GM12878 (cell line): Measurements from ENCODE around the gene THADA. TPM values are rescaled to one million over a fixed set of nuclear protein-coding genes. Genes with fewer than 3 reads are reported as not detected.
A peak's percentile ranks its signal among the peaks of the same experiment; 100 is the strongest.

Source experiments
- ATAC-seq: fragments of 200-7000 bp; cut with Tn5 transposase; 3 replicates; pipeline ENCODE4 v1.9.1; 2020; ENCODE audit warnings: mild to moderate bottlenecking, moderate library complexity
- BruUV-seq: library from RNA; stranded (reverse); fragments of 400-500 nt; replicated peaks from 2 replicates; lab custom pipeline; 2021; lab: Mats Ljungman, UMichigan
- CTCF ChIA-PET: fragments of 300-600 bp; sonication (Branson Sonifier 250); formaldehyde crosslinking; extraction: SDS; loops from one replicate; lab custom pipeline; 2021; ENCODE audit warnings: inconsistent platforms; lab: Yijun Ruan, JAX
- POLR2A ChIA-PET: fragments of 350-600 bp; formaldehyde crosslinking; extraction: SDS; loops from one replicate; lab custom pipeline; 2021; ENCODE audit warnings: inconsistent platforms; lab: Charles Lee
- RAD21 ChIA-PET: fragments of 300-600 bp; sonication (Branson Sonifier 250); formaldehyde crosslinking; loops from one replicate; lab custom pipeline; 2023; ENCODE audit warnings: antibody characterized with exemption; ENCODE audit not compliant: unreplicated experiment; lab: Charles Lee
- SMC1A ChIA-PET: fragments of 300-600 bp; sonication (Branson Sonifier 250); formaldehyde crosslinking; loops from one replicate; lab custom pipeline; 2023; ENCODE audit not compliant: unreplicated experiment, uncharacterized antibody; lab: Charles Lee
- DNase-seq: peaks from one replicate; pipeline ENCODE4 v3.0.0-alpha.2; 2011; ENCODE audit warnings: low read depth, low spot score
- FAIRE-seq: peaks from 3 replicates; lab custom pipeline; 2011; peaks lifted over from hg19 to GRCh38; lab: Jason Lieb, UNC
- H2AFZ ChIP-seq: 2 replicates; pipeline ENCODE4 v1.6.0; 2011; ENCODE audit warnings: low read depth, low read length, control low read depth; ENCODE audit not compliant: control insufficient read depth
- H3K27ac ChIP-seq: 2 replicates; pipeline ENCODE4 v1.5.1; 2011; ENCODE audit warnings: control low read depth; ENCODE audit not compliant: control insufficient read depth, insufficient read depth
- H3K27me3 ChIP-seq, 2 experiments: replicated peaks in 1 of 2; 2 replicates each; pipeline versions ENCODE4 v1.6.0 to v1.6.1; 2011; ENCODE audit warnings: low read length in 1 of 2; ENCODE audit not compliant: control insufficient read depth in 2 of 2, insufficient read depth in 2 of 2
- H3K36me3 ChIP-seq, 2 experiments: 2 replicates each; pipeline ENCODE4 v1.5.1; 2011; ENCODE audit warnings: low read length in 1 of 2; ENCODE audit not compliant: control insufficient read depth in 2 of 2, insufficient read depth in 2 of 2
- H3K4me1 ChIP-seq: 2 replicates; pipeline ENCODE4 v1.6.1; 2011; ENCODE audit warnings: mild to moderate bottlenecking, low read length, moderate library complexity, mixed read lengths; ENCODE audit not compliant: control insufficient read depth, insufficient read depth
- H3K4me2 ChIP-seq: 2 replicates; pipeline ENCODE4 v1.6.0; 2011; ENCODE audit warnings: control low read depth; ENCODE audit not compliant: control insufficient read depth, insufficient read depth
- H3K4me3 ChIP-seq: fragments of 200-600 bp; sonication (generic); 2 replicates; pipeline ENCODE4 v1.5.1; 2016
- H3K79me2 ChIP-seq: 2 replicates; pipeline ENCODE4 v1.6.0; 2011; ENCODE audit warnings: low read length; ENCODE audit not compliant: control insufficient read depth, insufficient read depth
- H3K9ac ChIP-seq: 2 replicates; pipeline ENCODE4 v1.8.0; 2011; ENCODE audit warnings: low read length, control low read depth, mixed read lengths; ENCODE audit not compliant: control insufficient read depth, insufficient read depth
- H3K9me3 ChIP-seq: replicated peaks from 3 replicates; pipeline ENCODE4 v1.5.1; 2011; ENCODE audit warnings: mild to moderate bottlenecking, low read length; ENCODE audit not compliant: control insufficient read depth, insufficient read depth
- H4K20me1 ChIP-seq: 2 replicates; pipeline ENCODE4 v1.6.0; 2011; ENCODE audit not compliant: control insufficient read depth, insufficient read depth
- GATAD2B ChIP-seq: fragments of 450-650 bp; conservative IDR thresholded peaks from 2 replicates; pipeline ENCODE4 v1.6.1; 2017; ENCODE audit warnings: low read depth, mild to moderate bottlenecking, moderate library complexity
- MLLT1 ChIP-seq: fragments of 450-650 bp; IDR thresholded peaks from 2 replicates; pipeline ENCODE4 v1.6.1; 2016; ENCODE audit warnings: mild to moderate bottlenecking
- MXI1 ChIP-seq: fragments of 150-350 bp; IDR thresholded peaks from 2 replicates; pipeline ENCODE4 v1.6.1; 2011; ENCODE audit warnings: low read depth, mild to moderate bottlenecking, inconsistent platforms, low read length, improper control_type of control experiment
- SIN3A ChIP-seq: IDR thresholded peaks from 2 replicates; pipeline ENCODE4 v1.6.1; 2012; ENCODE audit warnings: low read depth, low read length, improper control_type of control experiment
- ZNF687 ChIP-seq: fragments of 450-650 bp; IDR thresholded peaks from 2 replicates; pipeline ENCODE4 v1.6.1; 2017; ENCODE audit warnings: mild to moderate bottlenecking, moderate library complexity
- in situ Hi-C: fragments of 300-500 bp; cut with MboI; formaldehyde crosslinking; loops from 9 replicates; pipeline ENCODE4 v1.14.3; 2018; ENCODE audit warnings: mixed read lengths
- intact Hi-C: fragments of 100-400 bp; cut with micrococcal nuclease; formaldehyde crosslinking; loops from one replicate; pipeline ENCODE4 v1.14.2; 2022; ENCODE audit not compliant: unreplicated experiment
- polyA plus RNA-seq, 11 experiments: library from polyadenylated mRNA; depleted of rRNA in 4 of 11; unstranded in 6 of 11; stranded (reverse) in 5 of 11; fragments of >200 nt; fragmentation: Nextera tagmentation in 4 of 11; fragmentation: Illumina TruSeq in 1 of 11; extraction: Ambion mirVana in 4 of 11; extraction: Trizol in 1 of 11; gene quantifications; 1 replicate in 1 of 11; 2 replicates in 10 of 11; pipeline versions ENCODE4 v1.2.1 to v1.2.3, GENCODE V29; 2011 to 2016; ENCODE audit warnings: inconsistent platforms in 2 of 11, missing spikeins in 2 of 11, low read depth in 1 of 11
- total RNA-seq, 4 experiments: library from RNA; depleted of rRNA in 3 of 4; stranded (reverse); fragments of >200 nt in 3 of 4; fragmentation: Illumina TruSeq in 1 of 4; extraction: Trizol in 1 of 4; gene quantifications; 2 replicates each; pipeline versions ENCODE4 v1.2.1 to v1.2.3, GENCODE V29; 2013 to 2021

Gene THADA
- total and polyA plus RNA-seq, 10 of the 15 experiments (the other 5 are each of a cell fraction or from before 2014, with no cell fraction given), result 14.6 to 33.2 (median 23.2) TPM

GRCh38 chr2:43423941-43424261 is 171.9 kb downstream of the THADA start:
- H3K4me2 ChIP-seq, result peak overlapping the region; percentile 83
- peak overlapping the region; percentile 94 for H3K27ac ChIP-seq
- no peaks in the 10 kb centered on the region for H4K20me1 ChIP-seq
- ChIA-PET SMC1A (interaction anchor here (0.6 to 5.9 kb wide), 32 partner anchors 9 to 249 kb away, joined by 3 to 378 read pairs (median 4); partner anchors contain the start of gene ZFP36L2), CTCF (interaction anchor here (0.8 to 5.9 kb wide), 11 partner anchors 8 to 292 kb away, joined by 3 to 112 read pairs (median 4); no protein-coding TSS in a partner anchor), POLR2A (interaction anchor here (0.6 to 6.4 kb wide), 8 partner anchors 8 to 276 kb away, joined by 3 to 185 read pairs (median 7); no protein-coding TSS in a partner anchor), RAD21 (interaction anchor here (0.8 to 7.1 kb wide), 18 partner anchors 10 to 249 kb away, joined by 3 to 360 read pairs (median 6); partner anchors contain the start of gene ZFP36L2)
- intact Hi-C loops (loop anchor here (2.0 kb wide), 1 partner anchor 37 kb away; no protein-coding TSS in a partner anchor), in situ Hi-C loops (no loop called here)
- TF ChIP-seq MXI1, result no peak
- TF ChIP-seq GATAD2B, result 0 out of 2 replicates have a peak, but pooled peaks have one; percentile 5
- TF ChIP-seq SIN3A, result 0 out of 2 replicates have a peak, but pooled peaks have one; percentile 54
- TF ChIP-seq ZNF687, result 0 out of 2 replicates have a peak, but pooled peaks have one; percentile 0
- no peak for TF ChIP-seq MLLT1
- no peaks in the 10 kb centered on the region; a peak in 1 of 4 replicates for H3K36me3 ChIP-seq
- no peak for FAIRE-seq
- no peaks in the 10 kb centered on the region for H3K79me2 ChIP-seq
- H3K27me3 ChIP-seq, result no peaks in the 10 kb centered on the region
- H3K4me1 ChIP-seq, result peaks cover 54% of the 10 kb centered on the region
- DNase-seq, result no peak
- peak overlapping the region; percentile 57 for H3K9ac ChIP-seq
- no peaks in the 10 kb centered on the region; the same call in 1 of the 3 replicates for H3K9me3 ChIP-seq
- no peak overlapping the region for H3K4me3 ChIP-seq
- no peak overlapping the region for H2AFZ ChIP-seq
- no TSS peak for BruUV-seq
- ATAC-seq, result no peak
